GM12878 (cell line): ENCODE measurements around the gene SAC3D1. TPM values are rescaled to one million over a fixed set of nuclear protein-coding genes. Genes with fewer than 3 reads are reported as not detected.
A peak's percentile ranks its signal among the peaks of the same experiment; 100 is the strongest.

Experiments
- BRCA1 ChIP-seq: IDR thresholded peaks from 2 replicates; pipeline ENCODE4 v1.6.1; 2011; ENCODE audit warnings: low read depth, low read length, improper control_type of control experiment
- CBFB ChIP-seq: IDR thresholded peaks from 2 replicates; pipeline ENCODE4 v1.6.1; 2016; ENCODE audit warnings: antibody characterized with exemption, low read depth
- DPF2 ChIP-seq: fragments of 450-650 bp; IDR thresholded peaks from 2 replicates; pipeline ENCODE4 v1.6.1; 2017; ENCODE audit warnings: mild to moderate bottlenecking
- EZH2 ChIP-seq: IDR thresholded peaks from 2 replicates; pipeline ENCODE4 v1.6.1; 2012; ENCODE audit warnings: low read depth, mild to moderate bottlenecking, control low read depth, inconsistent platforms, low read length, borderline replicate concordance; ENCODE audit not compliant: control insufficient read depth
- IRF4 ChIP-seq: IDR thresholded peaks from 2 replicates; pipeline ENCODE4 v1.6.1; 2011; ENCODE audit warnings: low read depth, low read length
- IRF5 ChIP-seq: fragments of 450-650 bp; IDR thresholded peaks from 2 replicates; pipeline ENCODE4 v1.6.1; 2017; ENCODE audit warnings: borderline replicate concordance
- JUND ChIP-seq: IDR thresholded peaks from 2 replicates; pipeline ENCODE4 v1.6.1; 2012; ENCODE audit warnings: low read depth, mild to moderate bottlenecking, low read length, improper control_type of control experiment, moderate library complexity
- MEF2A ChIP-seq: IDR thresholded peaks from 2 replicates; pipeline ENCODE4 v1.6.1; 2011; ENCODE audit warnings: low read depth, mild to moderate bottlenecking, low read length, moderate library complexity; ENCODE audit not compliant: insufficient read depth
- MXI1 ChIP-seq: fragments of 150-350 bp; IDR thresholded peaks from 2 replicates; pipeline ENCODE4 v1.6.1; 2011; ENCODE audit warnings: low read depth, mild to moderate bottlenecking, inconsistent platforms, low read length, improper control_type of control experiment
- NFXL1 ChIP-seq: fragments of 450-650 bp; IDR thresholded peaks from 2 replicates; pipeline ENCODE4 v1.6.1; 2017; ENCODE audit warnings: antibody characterized with exemption, mild to moderate bottlenecking, borderline replicate concordance
- PAX8 ChIP-seq: fragments of 450-650 bp; IDR thresholded peaks from 2 replicates; pipeline ENCODE4 v1.6.1; 2017; ENCODE audit warnings: mild to moderate bottlenecking, moderate library complexity
- SIN3A ChIP-seq: IDR thresholded peaks from 2 replicates; pipeline ENCODE4 v1.6.1; 2012; ENCODE audit warnings: low read depth, low read length, improper control_type of control experiment
- SMAD1 ChIP-seq: fragments of 450-650 bp; IDR thresholded peaks from 2 replicates; pipeline ENCODE4 v1.6.1; 2018; ENCODE audit warnings: mild to moderate bottlenecking, low read depth; ENCODE audit not compliant: partially characterized antibody
- SREBF2 ChIP-seq: IDR thresholded peaks from 2 replicates; pipeline ENCODE4 v1.6.1; 2012; ENCODE audit warnings: mild to moderate bottlenecking, low read length
- STAT1 ChIP-seq: fragments of 450-650 bp; conservative IDR thresholded peaks from 2 replicates; pipeline ENCODE4 v1.6.1; 2014; ENCODE audit warnings: antibody characterized with exemption, mild to moderate bottlenecking
- USF1 ChIP-seq: IDR thresholded peaks from 2 replicates; pipeline ENCODE4 v1.6.1; 2011; ENCODE audit warnings: borderline replicate concordance, low read depth, mild to moderate bottlenecking, moderate library complexity, mixed read lengths, low read length; ENCODE audit not compliant: insufficient read depth; ENCODE audit errors: extremely low read length
- ZBTB11 ChIP-seq: fragments of 450-650 bp; formaldehyde crosslinking; IDR thresholded peaks from 2 replicates; pipeline ENCODE4 v1.5.0; 2022; ENCODE audit warnings: mild to moderate bottlenecking, missing genetic modification characterization
- ZNF207 ChIP-seq: fragments of 450-650 bp; IDR thresholded peaks from 2 replicates; pipeline ENCODE4 v1.6.1; 2014; ENCODE audit warnings: antibody characterized with exemption, mild to moderate bottlenecking, borderline replicate concordance
- ZNF217 ChIP-seq: fragments of 450-650 bp; IDR thresholded peaks from 2 replicates; pipeline ENCODE4 v1.6.1; 2017; ENCODE audit warnings: antibody characterized with exemption, mild to moderate bottlenecking
- ZNF687 ChIP-seq: fragments of 450-650 bp; IDR thresholded peaks from 2 replicates; pipeline ENCODE4 v1.6.1; 2017; ENCODE audit warnings: mild to moderate bottlenecking, moderate library complexity
- polyA plus RNA-seq, 11 experiments: library from polyadenylated mRNA; depleted of rRNA in 4 of 11; unstranded in 6 of 11; stranded (reverse) in 5 of 11; fragments of >200 nt; fragmentation: Nextera tagmentation in 4 of 11; fragmentation: Illumina TruSeq in 1 of 11; extraction: Ambion mirVana in 4 of 11; extraction: Trizol in 1 of 11; gene quantifications; 1 replicate in 1 of 11; 2 replicates in 10 of 11; pipeline versions ENCODE4 v1.2.1 to v1.2.3, GENCODE V29; 2011 to 2016; ENCODE audit warnings: inconsistent platforms in 2 of 11, missing spikeins in 2 of 11, low read depth in 1 of 11
- total RNA-seq, 4 experiments: library from RNA; depleted of rRNA in 3 of 4; stranded (reverse); fragments of >200 nt in 3 of 4; fragmentation: Illumina TruSeq in 1 of 4; extraction: Trizol in 1 of 4; gene quantifications; 2 replicates each; pipeline versions ENCODE4 v1.2.1 to v1.2.3, GENCODE V29; 2013 to 2021

The SAC3D1 gene
- total and polyA plus RNA-seq, 10 of the 15 experiments (the other 5 are each of a cell fraction or from before 2014, with no cell fraction given): 0.16 to 44.6 (median 12.1) TPM

- peak; percentile 95 for TF ChIP-seq MXI1
- peak; percentile 87; the same call in 1 of the 2 replicates for TF ChIP-seq SIN3A
- TF ChIP-seq ZNF207: no peak
- no peak for TF ChIP-seq SREBF2
- 0 out of 2 replicates have a peak, but pooled peaks have one; percentile 32 for TF ChIP-seq DPF2
- no peak for TF ChIP-seq BRCA1
- no peak for TF ChIP-seq IRF4
- no peak for TF ChIP-seq STAT1
- 0 out of 2 replicates have a peak, but pooled peaks have one; percentile 29 for TF ChIP-seq ZNF217
- TF ChIP-seq PAX8: no peak
- TF ChIP-seq SMAD1: no peak
- TF ChIP-seq MEF2A: peak; percentile 51; the same call in 1 of the 2 replicates
- TF ChIP-seq EZH2: no peak
- no peak for TF ChIP-seq IRF5
- TF ChIP-seq CBFB: peak; percentile 77
- no peak for TF ChIP-seq JUND
- TF ChIP-seq USF1: no peak
- peak; percentile 77 for TF ChIP-seq ZNF687
- TF ChIP-seq ZBTB11 (CRISPR knock-in tag): no peak
- no peak for TF ChIP-seq NFXL1
These were observed 13.6 kb upstream of the SAC3D1 start, which contains the start of gene SNX15 (continued) for GRCh38 chr11:65027213-65028067.
